ENCODE data around the gene SELENOP. TPM values are rescaled to one million over a fixed set of nuclear protein-coding genes. Genes with fewer than 3 reads are reported as not detected.

The SELENOP gene
- total RNA-seq, 4 donors from 2014 or later = 206 to 286 (median 238) TPM

DNA sequence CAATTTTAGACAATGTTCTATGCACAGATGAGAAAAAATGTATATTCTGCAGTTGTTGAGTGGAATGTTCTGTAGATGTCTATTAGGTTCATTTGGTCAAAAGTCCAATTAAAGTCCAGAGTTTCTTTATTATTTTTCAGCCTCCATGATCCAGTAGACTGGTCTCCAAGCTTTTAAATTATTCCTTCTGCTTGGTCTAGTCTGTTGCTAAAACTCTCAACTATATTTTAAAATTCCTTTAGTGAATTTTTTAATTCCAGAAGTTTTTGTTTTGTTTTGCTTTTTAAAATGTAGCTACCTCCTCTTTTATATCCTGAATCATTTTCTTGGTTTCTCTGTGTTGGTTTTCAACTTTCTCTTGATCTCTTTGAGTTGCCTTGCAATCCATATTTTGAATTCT is 24.6 kb downstream of the SELENOP start:
- no peak for TF ChIP-seq EP300 (IDR thresholded peaks at IDR 0.05)
- TF ChIP-seq POLR2A (IDR thresholded peaks at IDR 0.05) = no peak
- TF ChIP-seq, protein P1, sequence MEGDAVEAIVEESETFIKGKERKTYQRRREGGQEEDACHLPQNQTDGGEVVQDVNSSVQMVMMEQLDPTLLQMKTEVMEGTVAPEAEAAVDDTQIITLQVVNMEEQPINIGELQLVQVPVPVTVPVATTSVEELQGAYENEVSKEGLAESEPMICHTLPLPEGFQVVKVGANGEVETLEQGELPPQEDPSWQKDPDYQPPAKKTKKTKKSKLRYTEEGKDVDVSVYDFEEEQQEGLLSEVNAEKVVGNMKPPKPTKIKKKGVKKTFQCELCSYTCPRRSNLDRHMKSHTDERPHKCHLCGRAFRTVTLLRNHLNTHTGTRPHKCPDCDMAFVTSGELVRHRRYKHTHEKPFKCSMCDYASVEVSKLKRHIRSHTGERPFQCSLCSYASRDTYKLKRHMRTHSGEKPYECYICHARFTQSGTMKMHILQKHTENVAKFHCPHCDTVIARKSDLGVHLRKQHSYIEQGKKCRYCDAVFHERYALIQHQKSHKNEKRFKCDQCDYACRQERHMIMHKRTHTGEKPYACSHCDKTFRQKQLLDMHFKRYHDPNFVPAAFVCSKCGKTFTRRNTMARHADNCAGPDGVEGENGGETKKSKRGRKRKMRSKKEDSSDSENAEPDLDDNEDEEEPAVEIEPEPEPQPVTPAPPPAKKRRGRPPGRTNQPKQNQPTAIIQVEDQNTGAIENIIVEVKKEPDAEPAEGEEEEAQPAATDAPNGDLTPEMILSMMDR (IDR thresholded peaks at IDR 0.05) = no peak
- no peak for TF ChIP-seq POLR2AphosphoS5 (IDR thresholded peaks at IDR 0.05)
- no peak for DNase-seq (ENCODE audit: low spot score in 2 of 2)
- H3K27me3 ChIP-seq = no peaks in the 10 kb centered on the region
- no peak overlapping the region for H3K4me3 ChIP-seq
- H3K9me3 ChIP-seq = peaks cover 13% of the 10 kb centered on the region
- no peak overlapping the region for H3K27ac ChIP-seq
- H3K36me3 ChIP-seq = no peaks in the 10 kb centered on the region
- no peaks in the 10 kb centered on the region for H3K4me1 ChIP-seq

DNA sequence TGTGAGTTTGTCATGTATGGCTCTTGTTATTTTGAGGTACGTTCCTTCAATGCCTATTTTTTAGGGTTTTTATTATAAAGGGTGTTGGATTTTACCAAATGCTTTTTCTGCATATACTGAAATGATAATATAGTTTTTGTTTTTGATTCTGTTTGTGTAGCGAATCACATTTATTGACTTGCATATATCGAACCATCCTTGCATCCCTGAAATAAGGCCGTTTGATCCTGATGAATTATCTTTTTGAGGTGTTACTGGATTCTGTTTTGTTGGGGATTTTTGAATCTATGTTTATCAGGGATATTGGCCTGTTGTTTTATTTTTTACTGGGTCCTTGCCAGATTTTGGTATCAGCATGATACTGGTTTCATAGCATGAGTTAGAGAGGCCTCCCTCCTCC is 25.9 kb downstream of the SELENOP start:
- no peak for TF ChIP-seq POLR2A (IDR thresholded peaks at IDR 0.05)
- no peak for TF ChIP-seq POLR2AphosphoS5 (IDR thresholded peaks at IDR 0.05)
- TF ChIP-seq, protein P1 (IDR thresholded peaks at IDR 0.05) = no peak
- no peak for TF ChIP-seq EP300 (IDR thresholded peaks at IDR 0.05)
- Histone ChIP-seq H3K27me3 (no peaks in the 10 kb centered on the region), H3K36me3 (no peaks in the 10 kb centered on the region), H3K4me3 (no peak overlapping the region), H3K4me1 (no peaks in the 10 kb centered on the region), H3K27ac (no peak overlapping the region), H3K9me3 (peaks cover 13% of the 10 kb centered on the region)
- DNase-seq (ENCODE audit: low spot score in 2 of 2) = no peak
- 96% methylated on average over 4 of the region's 4 CpGs for WGBS

DNA sequence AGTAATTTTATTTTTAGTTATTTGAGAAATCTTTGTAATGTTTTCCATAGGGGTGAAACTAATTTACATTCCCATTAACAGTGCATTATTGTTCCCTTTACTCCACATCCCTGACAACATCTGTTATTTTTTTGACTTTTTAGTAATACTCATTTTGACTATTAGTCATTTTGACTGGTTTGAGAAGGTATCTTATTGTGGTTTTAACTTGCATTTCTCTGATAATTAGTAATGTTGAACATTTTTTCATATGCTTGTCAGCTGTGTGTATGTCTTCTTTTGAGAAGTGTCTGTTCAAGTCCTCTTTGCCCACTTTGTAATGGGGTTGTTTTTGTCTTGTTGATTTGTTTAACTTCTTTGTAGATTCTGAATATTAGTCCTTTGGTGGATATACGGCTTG is 27.6 kb downstream of the SELENOP start:
- TF ChIP-seq POLR2A (IDR thresholded peaks at IDR 0.05) (no peak), EP300 (IDR thresholded peaks at IDR 0.05) (no peak), POLR2AphosphoS5 (IDR thresholded peaks at IDR 0.05) (no peak)
- TF ChIP-seq, protein P1 (IDR thresholded peaks at IDR 0.05) = no peak
- no peaks in the 10 kb centered on the region for H3K36me3 ChIP-seq
- 97% methylated on average over 1 of the region's 1 CpG for WGBS
- H3K9me3 ChIP-seq = peaks cover 13% of the 10 kb centered on the region
- H3K27me3 ChIP-seq = no peaks in the 10 kb centered on the region
- no peak for DNase-seq (ENCODE audit: low spot score in 2 of 2)
- H3K4me3 ChIP-seq = no peak overlapping the region
- H3K27ac ChIP-seq = no peak overlapping the region
- H3K4me1 ChIP-seq = no peaks in the 10 kb centered on the region

DNA sequence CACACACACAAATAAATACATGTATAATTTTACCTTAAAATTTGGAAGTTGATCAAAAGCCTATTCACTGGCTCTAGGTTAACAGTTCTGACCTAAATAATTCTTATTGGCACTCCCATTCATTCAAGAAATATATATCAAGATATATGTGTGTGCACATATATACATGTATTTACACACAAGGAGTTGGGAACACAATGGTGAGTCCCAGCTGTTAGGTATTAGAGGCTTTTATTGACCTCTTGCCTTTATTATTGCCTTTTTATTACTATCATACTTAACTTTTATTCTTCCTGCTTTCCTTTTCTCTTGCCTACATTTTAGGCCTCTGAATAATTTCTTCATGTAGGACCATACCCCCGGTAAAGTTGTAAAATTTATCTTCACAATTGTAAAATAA is 30.1 kb downstream of the SELENOP start:
- no peak for TF ChIP-seq POLR2A (IDR thresholded peaks at IDR 0.05)
- Histone ChIP-seq H3K4me3 (no peak overlapping the region), H3K27me3 (no peaks in the 10 kb centered on the region), H3K27ac (no peak overlapping the region), H3K36me3 (no peaks in the 10 kb centered on the region), H3K9me3 (peaks cover 12% of the 10 kb centered on the region), H3K4me1 (no peaks in the 10 kb centered on the region)
- no peak for DNase-seq (ENCODE audit: low spot score in 2 of 2)
- 77% methylated on average over 1 of the region's 1 CpG for WGBS

DNA sequence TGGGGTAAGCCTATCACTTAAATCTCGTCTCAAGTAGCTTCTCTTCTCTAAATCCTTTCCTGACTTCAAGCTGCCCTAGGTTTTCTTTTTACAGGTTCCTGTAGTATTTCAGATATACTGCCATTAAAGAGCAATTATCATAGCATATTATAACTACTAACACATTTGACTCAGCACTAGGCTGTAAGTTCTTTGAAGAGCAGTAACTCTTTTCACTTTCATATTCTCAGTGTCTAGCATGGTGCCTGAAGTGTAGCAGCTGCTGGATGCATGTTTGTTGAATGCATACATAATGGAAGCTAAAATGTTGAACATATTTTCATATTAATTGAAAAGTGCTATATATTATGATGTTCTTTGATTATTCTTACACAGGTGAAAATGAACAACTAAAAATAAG is 32.6 kb downstream of the SELENOP start:
- Histone ChIP-seq H3K36me3 (no peaks in the 10 kb centered on the region), H3K4me3 (no peak overlapping the region), H3K27ac (no peak overlapping the region), H3K27me3 (no peaks in the 10 kb centered on the region), H3K9me3 (no peaks in the 10 kb centered on the region), H3K4me1 (no peaks in the 10 kb centered on the region)
- 81% methylated on average over 1 of the region's 1 CpG for WGBS
- TF ChIP-seq, protein P1 (IDR thresholded peaks at IDR 0.05) = no peak
- TF ChIP-seq EP300 (IDR thresholded peaks at IDR 0.05) (no peak), POLR2AphosphoS5 (IDR thresholded peaks at IDR 0.05) (no peak), POLR2A (IDR thresholded peaks at IDR 0.05) (no peak)
- no peak for DNase-seq (ENCODE audit: low spot score in 2 of 2)

All from suprapubic skin (tissue), 4 donors.